Left renal cortex interstitium (tissue), 4 donors: ENCODE results near the gene TBX4. TPM values are rescaled to one million over a fixed set of nuclear protein-coding genes. Genes with fewer than 3 reads are reported as not detected.

Experiments used
- DNase-seq, 4 donors: peaks; one replicate each; pipeline ENCODE4 v3.0.0-alpha.2; 2013; ENCODE audit warnings: low read depth in 4 of 4, low spot score in 2 of 4, missing footprints in 1 of 4
- polyA plus RNA-seq, 4 donors: library from polyadenylated mRNA; unstranded; fragments of 120-200 nt; gene quantifications; one replicate each; pipeline ENCODE4 v1.2.1, GENCODE V29; 2013; ENCODE audit not compliant: insufficient read length in 4 of 4

TBX4 gene
- polyA plus RNA-seq, 4 donors, result 0.23 to 0.26 (median 0.25) TPM

- DNase-seq, result no peak
Measured at GRCh38 chr17:61464130-61464842, 12.1 kb downstream of the TBX4 start.

GRCh38 chr17:61464843-61465180 lies 12.6 kb downstream of the TBX4 start:
- no peak for DNase-seq

- DNase-seq, result no peak
Measured at GRCh38 chr17:61465550-61466237, 13.5 kb downstream of the TBX4 start.

GRCh38 chr17:61466246-61466645 lies 14.0 kb downstream of the TBX4 start:
- no peak for DNase-seq

- no peak for DNase-seq
Measured at GRCh38 chr17:61467416-61468262, 15.4 kb downstream of the TBX4 start.

- DNase-seq, result no peak
Measured at GRCh38 chr17:61468263-61468907, 16.2 kb downstream of the TBX4 start.

- no peak for DNase-seq
Measured at GRCh38 chr17:61469474-61469873, 17.3 kb downstream of the TBX4 start.

GRCh38 chr17:61469949-61470348 lies 17.7 kb downstream of the TBX4 start:
- DNase-seq, result no peak

GRCh38 chr17:61470530-61471136 lies 18.4 kb downstream of the TBX4 start:
- no peak for DNase-seq

- no peak for DNase-seq
Measured at GRCh38 chr17:61474235-61474927, 22.2 kb downstream of the TBX4 start.

- DNase-seq, result no peak
Measured at GRCh38 chr17:61474934-61475333, 22.7 kb downstream of the TBX4 start.

GRCh38 chr17:61475726-61476125 lies 23.5 kb downstream of the TBX4 start:
- DNase-seq, result no peak

- no peak for DNase-seq
Measured at GRCh38 chr17:61476476-61477203, 24.4 kb downstream of the TBX4 start.

- DNase-seq, result no peak
Measured at GRCh38 chr17:61477204-61477834, 25.1 kb downstream of the TBX4 start.

- DNase-seq, result no peak
Measured at GRCh38 chr17:61478026-61478789, 26.0 kb downstream of the TBX4 start.

GRCh38 chr17:61478790-61479492 lies 26.7 kb downstream of the TBX4 start:
- no peak for DNase-seq
